22Rv1 (cell line): ENCODE results near the gene PSMD11.
"Not testable (repeated sequence)": the region's sequence is repeated elsewhere in the genome, so short reads cannot be mapped to it uniquely, and the experiment has no call there.

Experiments
- H3K27ac ChIP-seq: fragments of 450-650 bp; 2 replicates; pipeline ENCODE4 v1.5.1; 2017
- ZFX ChIP-seq: fragments of 450-650 bp; IDR thresholded peaks from 2 replicates; pipeline ENCODE4 v1.6.1; 2017; ENCODE audit warnings: antibody characterized with exemption, borderline replicate concordance
- TF ChIP-seq, protein P1 (sequence below): fragments of 450-650 bp; IDR thresholded peaks from 2 replicates; pipeline ENCODE4 v1.5.1; 2017; ENCODE audit warnings: mild to moderate bottlenecking

Gene PSMD11

DNA sequence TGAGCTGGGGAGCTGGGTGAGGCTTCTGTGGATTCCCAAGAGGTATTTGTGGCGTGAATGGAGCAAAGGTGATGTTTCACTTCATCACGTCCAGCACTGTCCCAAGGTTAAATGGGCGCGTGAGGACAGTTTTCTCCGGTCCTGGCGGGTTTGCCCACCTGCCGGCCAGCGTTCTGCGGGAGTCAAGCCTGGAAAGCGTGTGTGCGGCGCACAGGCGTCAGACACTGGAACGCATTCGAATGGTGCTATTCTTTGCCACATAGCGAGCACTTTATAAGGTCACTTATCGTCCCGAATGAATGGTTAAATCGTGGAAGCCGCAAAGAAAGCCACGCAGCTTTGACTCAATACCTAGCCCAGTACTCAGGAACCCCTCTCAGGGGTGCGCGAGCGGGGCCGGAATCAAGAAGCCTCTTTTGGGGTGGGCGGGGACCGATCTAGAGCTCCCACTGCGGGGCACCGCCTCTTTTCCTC lies 446 bp upstream of the PSMD11 start:
- peak overlapping the region; percentile 74; the same call in 1 of the 2 replicates for H3K27ac ChIP-seq
- no peak for TF ChIP-seq ZFX
- TF ChIP-seq, protein P1, sequence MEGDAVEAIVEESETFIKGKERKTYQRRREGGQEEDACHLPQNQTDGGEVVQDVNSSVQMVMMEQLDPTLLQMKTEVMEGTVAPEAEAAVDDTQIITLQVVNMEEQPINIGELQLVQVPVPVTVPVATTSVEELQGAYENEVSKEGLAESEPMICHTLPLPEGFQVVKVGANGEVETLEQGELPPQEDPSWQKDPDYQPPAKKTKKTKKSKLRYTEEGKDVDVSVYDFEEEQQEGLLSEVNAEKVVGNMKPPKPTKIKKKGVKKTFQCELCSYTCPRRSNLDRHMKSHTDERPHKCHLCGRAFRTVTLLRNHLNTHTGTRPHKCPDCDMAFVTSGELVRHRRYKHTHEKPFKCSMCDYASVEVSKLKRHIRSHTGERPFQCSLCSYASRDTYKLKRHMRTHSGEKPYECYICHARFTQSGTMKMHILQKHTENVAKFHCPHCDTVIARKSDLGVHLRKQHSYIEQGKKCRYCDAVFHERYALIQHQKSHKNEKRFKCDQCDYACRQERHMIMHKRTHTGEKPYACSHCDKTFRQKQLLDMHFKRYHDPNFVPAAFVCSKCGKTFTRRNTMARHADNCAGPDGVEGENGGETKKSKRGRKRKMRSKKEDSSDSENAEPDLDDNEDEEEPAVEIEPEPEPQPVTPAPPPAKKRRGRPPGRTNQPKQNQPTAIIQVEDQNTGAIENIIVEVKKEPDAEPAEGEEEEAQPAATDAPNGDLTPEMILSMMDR, result no peak

DNA sequence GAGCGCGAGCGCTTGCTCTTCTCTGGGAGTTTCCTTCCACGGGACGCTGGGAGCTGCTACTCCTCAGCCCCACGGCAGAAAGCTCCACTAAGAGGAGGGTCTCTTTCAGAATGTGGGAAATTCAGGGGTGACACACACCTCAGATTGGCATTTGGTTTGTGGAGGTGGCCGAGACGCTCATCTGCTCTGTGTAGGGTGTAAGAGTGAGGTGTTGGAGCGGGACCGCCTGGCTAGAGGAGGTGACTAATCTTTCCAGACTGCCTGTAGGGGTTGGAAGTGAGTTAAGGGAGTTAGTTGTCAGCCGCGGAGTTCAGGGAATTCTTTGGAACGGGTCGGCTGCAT lies 735 bp downstream of the PSMD11 start:
- no peak for TF ChIP-seq ZFX
- TF ChIP-seq, protein P1, result no peak
- H3K27ac ChIP-seq, result peak overlapping the region; percentile 74

DNA sequence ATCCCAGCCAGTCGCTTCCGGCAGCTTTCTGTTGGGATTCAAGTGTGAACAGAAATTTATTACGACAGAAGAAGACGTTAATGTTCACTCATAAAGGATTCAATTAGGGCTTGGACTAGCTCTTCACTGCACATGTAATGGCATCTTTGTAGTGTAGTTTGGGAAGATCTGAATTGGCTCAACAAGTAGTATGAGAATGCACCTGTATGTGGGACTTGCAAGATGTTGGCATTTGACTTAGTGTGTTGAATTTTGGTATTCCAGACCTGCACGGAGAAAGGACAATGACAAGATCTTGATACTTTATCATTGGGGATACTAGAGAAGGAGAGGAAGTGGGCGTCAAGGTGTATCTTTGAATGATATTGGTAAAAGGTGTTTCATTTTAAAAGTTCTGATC lies 1.2 kb downstream of the PSMD11 start:
- TF ChIP-seq, protein P1, result no peak
- TF ChIP-seq ZFX, result no peak
- H3K27ac ChIP-seq, result peak overlapping the region; percentile 74; the same call in 1 of the 2 replicates

DNA sequence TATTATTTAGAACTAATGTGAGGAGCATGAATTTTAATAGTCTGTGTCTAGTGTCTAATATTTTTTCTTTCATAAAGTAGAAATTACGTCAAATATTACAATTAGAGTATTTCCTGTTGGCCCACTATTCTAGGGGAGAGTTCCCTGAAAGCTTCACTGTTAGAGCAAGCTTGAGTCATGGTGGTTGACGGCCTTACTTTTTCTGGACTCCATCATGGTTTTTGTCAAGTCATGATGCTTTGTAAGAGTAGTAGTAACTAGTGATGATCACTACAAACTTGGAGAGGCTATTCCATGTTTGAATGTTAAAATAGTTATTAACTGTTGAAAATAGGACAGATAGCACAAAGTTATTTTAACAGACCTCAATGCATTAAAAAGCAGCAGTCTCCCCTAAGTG lies 1.7 kb downstream of the PSMD11 start:
- no peak overlapping the region for H3K27ac ChIP-seq

DNA sequence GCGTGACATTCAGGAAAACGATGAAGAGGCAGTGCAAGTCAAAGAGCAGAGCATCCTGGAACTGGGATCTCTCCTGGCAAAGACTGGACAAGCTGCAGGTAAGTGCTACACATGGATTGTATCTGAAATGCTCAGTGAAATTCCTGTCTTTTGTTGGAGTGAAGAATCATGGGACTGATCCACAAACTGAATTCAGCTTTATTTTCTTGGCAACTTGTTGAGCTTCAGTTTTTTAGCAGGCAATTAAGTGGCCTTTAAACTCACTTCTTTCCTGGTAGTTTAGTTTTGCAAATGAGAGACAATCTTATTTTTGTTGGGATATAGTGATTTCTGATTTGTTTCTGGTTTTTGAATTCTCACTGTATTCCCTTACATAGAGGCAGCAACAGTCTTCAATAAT lies 2.6 kb downstream of the PSMD11 start:
- no peak for TF ChIP-seq ZFX
- TF ChIP-seq, protein P1, result no peak
- no peak overlapping the region for H3K27ac ChIP-seq

More for the DNA sequence above, 1.7 kb downstream of the PSMD11 start:
- TF ChIP-seq, protein P1, result no peak
- TF ChIP-seq ZFX, result no peak

DNA sequence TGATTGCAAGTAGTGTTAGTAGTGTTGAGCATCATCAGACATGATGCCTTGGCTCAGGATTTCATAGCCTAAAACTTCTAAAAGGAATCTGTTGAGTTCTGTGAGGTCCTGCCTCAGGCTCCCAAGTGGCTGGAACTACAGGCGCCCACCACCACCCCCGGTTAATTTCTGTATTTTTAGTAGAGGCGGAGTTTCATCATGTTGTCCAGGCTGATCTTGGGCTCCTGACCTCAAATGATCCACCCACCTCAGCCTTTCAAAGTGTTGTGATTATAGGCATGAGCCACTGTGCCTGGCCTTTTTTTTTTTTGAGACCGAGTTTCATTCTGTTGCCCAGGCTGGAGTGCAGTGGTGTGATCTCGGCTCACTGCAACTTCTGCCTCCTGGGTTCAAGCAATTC lies 5.7 kb downstream of the PSMD11 start:
- no peak for TF ChIP-seq ZFX
- TF ChIP-seq, protein P1, result no peak
- no peak overlapping the region for H3K27ac ChIP-seq

DNA sequence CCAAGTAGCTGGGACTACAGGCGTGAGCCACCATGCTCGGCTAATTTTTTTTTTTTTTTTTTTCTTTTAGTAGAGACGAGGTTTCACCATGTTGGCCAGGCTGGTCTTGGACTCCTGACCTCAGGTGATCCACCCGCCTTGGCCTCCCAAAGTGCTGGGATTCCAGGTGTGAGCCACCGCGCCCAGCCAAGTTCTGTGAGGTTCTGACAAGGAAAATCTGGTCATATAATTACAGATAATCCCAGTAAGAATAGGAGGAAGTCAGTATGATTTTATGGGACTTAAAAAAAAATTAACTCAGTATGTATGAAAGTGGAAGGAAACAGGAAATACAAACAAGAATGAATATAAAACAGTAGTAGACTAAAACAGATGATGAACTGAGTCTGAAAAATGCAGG lies 6.1 kb downstream of the PSMD11 start:
- H3K27ac ChIP-seq, result not testable (repeated sequence)

DNA sequence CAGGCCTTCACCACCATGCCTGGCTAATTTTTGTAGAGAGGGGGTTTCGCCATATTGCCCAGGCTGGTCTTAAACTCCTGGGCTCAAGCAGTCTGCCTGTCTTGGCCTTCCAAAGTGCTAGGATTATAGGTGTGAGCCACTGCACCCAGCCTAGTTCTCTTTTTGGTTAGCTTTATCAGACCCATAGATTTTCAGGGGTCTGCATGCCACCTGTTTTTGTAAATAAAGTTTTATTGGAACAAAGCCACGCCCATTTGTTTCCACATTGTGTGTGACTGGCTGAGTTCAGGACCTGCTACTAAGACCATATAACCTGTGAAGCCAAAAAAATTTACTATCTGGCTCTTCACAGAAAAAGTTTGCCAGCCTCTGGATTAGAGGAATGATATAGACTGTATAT lies 7.6 kb downstream of the PSMD11 start:
- no peak overlapping the region for H3K27ac ChIP-seq
- TF ChIP-seq, protein P1, result no peak
- no peak for TF ChIP-seq ZFX
